ENCODE data around the gene VIPR1. TPM values are rescaled to one million over a fixed set of nuclear protein-coding genes. Genes with fewer than 3 reads are reported as not detected.

The VIPR1 gene
- total RNA-seq = 22.7 TPM

- peaks cover 50% of the 10 kb centered on the region for H3K4me1 ChIP-seq (ENCODE audit: insufficient read depth, low read length)
Measured at GRCh38 chr3:42502429-42503250, at the start of gene VIPR1. Gene VIPR1, plus strand, starts transcription at chr3:42502643. Its CDS starts 93 bp downstream, at chr3:42502736.

GRCh38 chr3:42456211-42456610, 46.2 kb upstream of the VIPR1 start:
- H3K9me3 ChIP-seq (ENCODE audit: low read depth, low read length) = no peaks in the 10 kb centered on the region
- H3K27me3 ChIP-seq (ENCODE audit: insufficient read depth, low read length) = peaks cover 9% of the 10 kb centered on the region
- no peaks in the 10 kb centered on the region for H3K4me1 ChIP-seq (ENCODE audit: insufficient read depth, low read length)
- H3K4me3 ChIP-seq (ENCODE audit: low read length) = no peak overlapping the region

More at GRCh38 chr3:42502429-42503250, at the start of gene VIPR1:
- Histone ChIP-seq H3K9me3 (ENCODE audit: low read depth, low read length) (no peaks in the 10 kb centered on the region), H3K4me3 (ENCODE audit: low read length) (peak within 1 kb of the TSS; percentile 51), H3K27me3 (ENCODE audit: insufficient read depth, low read length) (peaks cover 21% of the 10 kb centered on the region)

- no peak overlapping the region for H3K4me3 ChIP-seq (ENCODE audit: low read length)
- peaks cover 9% of the 10 kb centered on the region for H3K27me3 ChIP-seq (ENCODE audit: insufficient read depth, low read length)
- H3K4me1 ChIP-seq (ENCODE audit: insufficient read depth, low read length) = no peaks in the 10 kb centered on the region
- no peaks in the 10 kb centered on the region for H3K9me3 ChIP-seq (ENCODE audit: low read depth, low read length)
Measured at GRCh38 chr3:42459151-42459550, 43.3 kb upstream of the VIPR1 start.

- H3K9me3 ChIP-seq (ENCODE audit: low read depth, low read length) = no peaks in the 10 kb centered on the region
- H3K27me3 ChIP-seq (ENCODE audit: insufficient read depth, low read length) = peaks cover 9% of the 10 kb centered on the region
- H3K4me1 ChIP-seq (ENCODE audit: insufficient read depth, low read length) = no peaks in the 10 kb centered on the region
- no peak overlapping the region for H3K4me3 ChIP-seq (ENCODE audit: low read length)
Measured at GRCh38 chr3:42461762-42462161, 40.7 kb upstream of the VIPR1 start.

DNA sequence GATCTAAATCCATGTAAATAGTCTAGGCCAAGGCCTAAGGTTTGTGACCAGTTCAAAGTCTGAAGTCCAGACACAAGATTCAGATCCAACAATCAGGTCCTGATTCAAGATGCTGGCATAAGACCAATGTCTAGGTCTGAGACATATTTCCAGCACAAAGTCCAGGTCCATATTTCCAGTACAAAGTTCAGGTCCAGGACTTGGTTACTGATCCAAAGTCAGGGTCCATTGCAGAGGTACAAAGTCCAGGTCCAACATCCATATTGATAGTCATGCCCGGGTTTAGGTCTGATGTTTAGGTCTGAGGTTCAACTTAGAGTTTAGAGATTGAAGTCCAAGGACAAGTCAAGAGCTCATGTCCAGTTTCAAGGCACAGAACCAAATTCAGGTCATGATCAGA, 39.4 kb upstream of the VIPR1 start:
- Histone ChIP-seq H3K4me1 (ENCODE audit: insufficient read depth, low read length) (no peaks in the 10 kb centered on the region), H3K9me3 (ENCODE audit: low read depth, low read length) (no peaks in the 10 kb centered on the region), H3K27me3 (ENCODE audit: insufficient read depth, low read length) (no peaks in the 10 kb centered on the region), H3K4me3 (ENCODE audit: low read length) (no peak overlapping the region)

DNA sequence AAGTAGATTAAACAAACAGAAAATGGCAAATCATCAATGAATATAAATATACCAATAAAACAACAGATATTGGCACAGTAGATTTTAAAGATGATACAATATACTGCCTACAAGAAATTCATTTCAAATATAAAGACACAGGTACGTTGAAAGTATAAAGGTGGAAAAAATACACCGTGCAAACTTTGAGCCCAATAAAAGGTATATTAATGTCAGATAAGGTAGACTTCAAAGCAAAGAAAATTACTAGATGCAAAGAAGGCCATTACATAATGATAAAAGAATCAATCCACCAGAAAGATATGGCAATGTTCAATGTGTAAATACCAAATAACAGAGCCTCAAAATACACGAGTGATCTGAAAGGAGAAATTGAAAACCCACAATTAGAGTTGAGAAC, 34.3 kb upstream of the VIPR1 start:
- H3K27me3 ChIP-seq (ENCODE audit: insufficient read depth, low read length) = no peaks in the 10 kb centered on the region
- H3K9me3 ChIP-seq (ENCODE audit: low read depth, low read length) = no peaks in the 10 kb centered on the region
- no peak overlapping the region for H3K4me3 ChIP-seq (ENCODE audit: low read length)
- H3K4me1 ChIP-seq (ENCODE audit: insufficient read depth, low read length) = no peaks in the 10 kb centered on the region

DNA sequence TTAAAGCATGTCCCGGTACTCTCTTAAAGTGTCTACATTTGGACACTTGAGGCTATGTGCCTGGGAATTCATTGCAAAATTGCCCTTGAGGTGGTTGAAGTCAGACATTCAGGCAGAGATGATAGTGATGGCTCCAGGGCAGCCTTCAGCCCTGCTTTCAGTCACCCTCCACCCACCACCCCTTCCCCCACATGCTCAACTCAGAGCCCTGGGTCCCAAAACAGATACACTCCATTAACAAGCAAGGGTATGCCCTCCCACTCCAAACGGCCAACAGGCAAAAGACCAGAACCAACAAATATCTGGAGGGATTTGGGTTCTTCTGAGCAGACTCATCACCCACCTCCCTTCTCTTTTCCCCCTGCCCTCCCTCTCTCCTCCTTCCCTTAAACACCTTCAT, 29.9 kb upstream of the VIPR1 start:
- no peaks in the 10 kb centered on the region for H3K9me3 ChIP-seq (ENCODE audit: low read depth, low read length)
- peaks cover 18% of the 10 kb centered on the region for H3K4me1 ChIP-seq (ENCODE audit: insufficient read depth, low read length)
- H3K27me3 ChIP-seq (ENCODE audit: insufficient read depth, low read length) = no peaks in the 10 kb centered on the region
- H3K4me3 ChIP-seq (ENCODE audit: low read length) = no peak overlapping the region

- no peak overlapping the region for H3K4me3 ChIP-seq (ENCODE audit: low read length)
- peaks cover 20% of the 10 kb centered on the region for H3K4me1 ChIP-seq (ENCODE audit: insufficient read depth, low read length)
- H3K27me3 ChIP-seq (ENCODE audit: insufficient read depth, low read length) = no peaks in the 10 kb centered on the region
- H3K9me3 ChIP-seq (ENCODE audit: low read depth, low read length) = no peaks in the 10 kb centered on the region
Measured at GRCh38 chr3:42473083-42473932, 29.1 kb upstream of the VIPR1 start.

DNA sequence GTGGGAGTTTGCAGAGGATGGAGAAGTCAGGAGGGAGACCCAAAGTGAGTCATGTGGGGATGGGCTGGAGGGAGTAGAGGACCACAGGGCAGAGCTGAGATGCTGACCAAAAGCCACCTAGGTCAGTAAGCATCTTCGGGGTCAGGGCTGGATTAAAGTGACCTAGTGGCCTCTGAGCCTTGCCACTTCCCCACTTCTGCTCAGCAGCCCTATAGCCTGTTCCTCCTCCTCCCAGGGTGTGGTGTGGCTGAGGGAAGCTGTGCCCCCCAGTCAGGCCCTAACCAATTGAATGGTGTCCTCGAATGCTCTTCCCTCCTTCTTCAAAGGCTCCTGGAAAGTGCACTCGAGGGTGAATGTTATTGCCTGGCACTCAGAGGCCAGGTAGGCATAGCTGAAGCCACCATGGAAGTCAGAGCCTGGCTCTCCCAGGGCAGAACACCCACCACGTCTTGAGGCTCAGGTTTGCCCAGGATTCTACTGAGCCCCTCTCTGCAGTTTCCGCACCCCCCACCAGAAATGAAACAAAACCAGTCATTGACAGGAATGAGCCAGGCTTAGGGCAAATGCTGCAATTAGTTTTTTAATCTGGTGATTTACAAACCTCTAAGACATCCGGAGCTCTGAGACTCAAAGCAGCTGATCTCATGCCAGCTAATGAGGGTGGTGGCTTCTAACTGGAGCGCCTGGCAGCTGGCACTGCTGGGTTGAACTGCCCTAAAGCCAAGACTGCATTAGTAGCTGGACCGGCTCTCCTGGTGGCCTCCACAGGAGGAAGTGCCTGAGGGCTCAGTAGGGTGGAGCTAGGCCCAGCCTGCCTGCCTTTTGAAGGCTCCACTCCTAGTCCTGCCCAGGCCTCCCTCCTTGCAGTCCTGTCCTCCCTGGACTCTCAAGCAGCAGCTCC, 26.0 kb upstream of the VIPR1 start:
- Histone ChIP-seq H3K27me3 (ENCODE audit: insufficient read depth, low read length) (peaks cover 4% of the 10 kb centered on the region), H3K9me3 (ENCODE audit: low read depth, low read length) (peaks cover 6% of the 10 kb centered on the region), H3K4me3 (ENCODE audit: low read length) (no peak overlapping the region), H3K4me1 (ENCODE audit: insufficient read depth, low read length) (peaks cover 20% of the 10 kb centered on the region)

DNA sequence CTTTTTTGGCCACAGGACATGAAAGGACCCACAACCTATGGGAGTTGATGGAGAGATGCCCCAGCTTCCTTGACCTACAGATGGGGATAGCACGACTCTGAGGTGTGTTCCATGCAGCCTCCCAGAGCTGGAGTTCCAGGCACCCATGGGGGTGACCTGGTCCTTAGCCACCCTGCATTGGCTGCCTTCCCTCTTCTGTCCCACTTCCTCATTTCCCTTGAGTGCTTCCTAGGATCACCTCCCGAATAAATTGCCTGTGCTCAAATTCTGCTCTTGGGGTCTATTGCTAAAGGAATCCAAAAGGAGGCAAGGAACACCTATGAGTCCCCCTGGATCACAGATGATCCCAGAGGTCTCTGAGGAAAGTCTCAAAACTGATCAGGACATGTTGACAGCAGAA, 24.7 kb upstream of the VIPR1 start:
- H3K27me3 ChIP-seq (ENCODE audit: insufficient read depth, low read length) = peaks cover 4% of the 10 kb centered on the region
- no peak overlapping the region for H3K4me3 ChIP-seq (ENCODE audit: low read length)
- peaks cover 15% of the 10 kb centered on the region for H3K9me3 ChIP-seq (ENCODE audit: low read depth, low read length)
- H3K4me1 ChIP-seq (ENCODE audit: insufficient read depth, low read length) = peaks cover 20% of the 10 kb centered on the region

DNA sequence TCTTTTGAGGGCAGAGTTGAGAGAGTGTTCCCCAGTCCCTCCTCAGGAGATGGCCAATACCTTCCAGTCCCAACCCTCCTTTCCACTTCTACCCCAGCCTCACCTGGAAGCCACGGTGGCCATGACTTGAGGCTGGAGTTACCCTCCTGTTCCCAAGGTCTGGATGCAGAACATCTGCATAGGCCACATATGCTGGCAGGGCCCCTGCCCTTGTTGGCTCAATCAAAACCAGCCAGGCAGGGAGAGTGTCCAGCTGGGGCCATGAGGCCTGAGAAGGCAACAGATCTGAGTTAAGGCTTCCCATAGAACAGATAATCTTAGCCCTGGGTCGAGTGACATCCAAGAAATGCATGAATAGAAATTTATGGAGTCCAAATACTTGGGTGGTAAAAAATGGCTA, 23.6 kb upstream of the VIPR1 start:
- peaks cover 20% of the 10 kb centered on the region for H3K4me1 ChIP-seq (ENCODE audit: insufficient read depth, low read length)
- H3K4me3 ChIP-seq (ENCODE audit: low read length) = no peak overlapping the region

GRCh38 chr3:42486814-42487565, 15.5 kb upstream of the VIPR1 start:
- H3K27me3 ChIP-seq (ENCODE audit: insufficient read depth, low read length) = no peaks in the 10 kb centered on the region
- H3K4me1 ChIP-seq (ENCODE audit: insufficient read depth, low read length) = peaks cover 30% of the 10 kb centered on the region
- H3K4me3 ChIP-seq (ENCODE audit: low read length) = no peak overlapping the region
- H3K9me3 ChIP-seq (ENCODE audit: low read depth, low read length) = peaks cover 4% of the 10 kb centered on the region

More for the DNA sequence above, 23.6 kb upstream of the VIPR1 start:
- Histone ChIP-seq H3K27me3 (ENCODE audit: insufficient read depth, low read length) (peaks cover 4% of the 10 kb centered on the region), H3K9me3 (ENCODE audit: low read depth, low read length) (peaks cover 15% of the 10 kb centered on the region)

- Histone ChIP-seq H3K27me3 (ENCODE audit: insufficient read depth, low read length) (no peaks in the 10 kb centered on the region), H3K9me3 (ENCODE audit: low read depth, low read length) (no peaks in the 10 kb centered on the region), H3K4me3 (ENCODE audit: low read length) (no peak overlapping the region), H3K4me1 (ENCODE audit: insufficient read depth, low read length) (peaks cover 45% of the 10 kb centered on the region)
Measured at GRCh38 chr3:42488687-42489086, 13.8 kb upstream of the VIPR1 start.
